HG03469 (cell line): ENCODE measurements around the gene VDAC1.
"Not testable (repeated sequence)": the region's sequence is repeated elsewhere in the genome, so short reads cannot be mapped to it uniquely, and the experiment has no call there.

Experiments used
- ATAC-seq: cut with Tn5 transposase; IDR thresholded peaks from one replicate; pipeline ENCODE4 v1.9.1; 2021; ENCODE audit warnings: mild to moderate bottlenecking, moderate library complexity, moderate number of reproducible peaks; ENCODE audit not compliant: unreplicated experiment

Gene VDAC1

DNA sequence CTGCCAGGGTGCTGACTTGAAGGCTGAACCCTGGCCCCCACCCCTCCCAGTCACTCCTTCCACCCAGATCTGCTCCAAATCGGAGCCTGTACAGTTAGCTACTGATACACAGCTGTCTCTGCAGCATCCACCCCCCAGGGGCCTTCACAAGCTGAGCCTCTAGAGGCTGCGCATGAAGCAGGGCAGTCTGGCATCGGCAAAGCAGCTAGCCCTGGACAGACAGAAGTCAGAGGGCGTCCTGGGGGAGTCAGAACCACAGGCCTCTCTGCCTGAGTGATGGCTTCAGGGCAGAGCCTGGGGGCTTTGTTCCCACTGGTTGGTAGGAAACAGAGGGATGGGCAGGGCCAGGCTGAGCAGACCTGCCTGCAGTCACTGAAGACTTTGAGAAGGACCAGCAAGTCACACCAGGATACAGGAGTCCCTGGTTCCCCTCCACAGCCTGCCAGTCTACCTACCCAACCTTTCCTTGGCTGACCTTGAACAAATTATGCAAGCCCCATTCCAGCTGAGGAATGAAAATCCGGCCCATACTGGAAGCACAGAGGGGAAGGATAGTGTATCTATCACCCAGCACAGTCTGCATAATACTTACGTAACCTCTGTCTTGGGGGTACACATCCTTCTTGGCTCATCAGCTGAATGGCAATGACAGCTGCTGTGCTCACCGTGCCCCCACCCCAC lies 8.8 kb downstream of the VDAC1 start:
- no peak for ATAC-seq

- ATAC-seq, result no peak
Observed at GRCh38 chr5:133995341-133995740, 9.4 kb downstream of the VDAC1 start.

DNA sequence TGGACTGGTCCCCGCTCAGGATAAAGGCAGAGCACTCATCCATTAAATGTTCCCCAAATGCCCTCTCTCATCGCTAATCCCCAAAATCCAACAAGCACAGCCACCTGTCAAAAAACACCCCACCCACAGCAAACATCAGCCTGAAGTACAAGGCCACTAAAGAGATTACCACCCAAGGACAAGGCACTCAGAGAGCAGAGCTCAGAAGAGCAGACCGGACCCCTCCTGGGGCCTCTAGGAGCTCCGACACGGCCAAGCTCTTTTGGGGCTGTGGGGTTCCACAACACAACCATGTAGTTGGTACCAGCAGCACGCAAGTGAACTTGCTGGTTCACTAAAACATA lies 9.8 kb downstream of the VDAC1 start:
- no peak for ATAC-seq

DNA sequence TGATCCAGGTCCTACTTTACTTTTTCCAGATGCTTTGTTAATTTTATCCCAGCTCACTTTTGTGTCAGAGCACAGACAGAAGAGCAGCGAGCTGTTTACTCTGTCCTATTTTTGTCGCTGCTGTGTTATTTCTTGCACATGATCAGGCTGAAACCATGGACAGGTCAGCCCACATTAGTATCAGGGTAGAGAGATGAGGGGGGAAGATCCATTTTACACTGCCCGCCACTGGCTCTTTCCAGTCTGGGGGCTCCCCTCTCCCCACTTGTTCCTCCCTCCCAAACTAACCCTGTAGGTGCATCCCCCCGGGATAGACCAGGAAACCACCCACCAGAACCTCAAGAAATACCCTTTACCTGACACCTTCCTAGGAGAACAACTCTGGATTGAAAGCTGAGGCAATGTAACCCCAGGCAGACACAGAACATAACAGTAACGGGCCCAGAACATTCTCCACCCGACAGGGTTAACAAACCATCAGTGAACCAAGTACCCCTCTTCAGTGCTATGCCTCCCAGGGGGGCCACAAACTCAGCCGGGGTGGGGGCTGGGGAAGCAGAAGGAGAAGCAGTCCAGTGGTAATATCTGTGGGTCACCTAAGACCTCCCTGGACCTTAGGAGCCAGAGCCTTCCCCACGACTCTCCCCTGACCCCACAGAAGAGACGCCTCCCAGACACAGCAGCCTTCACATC lies 10.3 kb downstream of the VDAC1 start:
- no peak for ATAC-seq

DNA sequence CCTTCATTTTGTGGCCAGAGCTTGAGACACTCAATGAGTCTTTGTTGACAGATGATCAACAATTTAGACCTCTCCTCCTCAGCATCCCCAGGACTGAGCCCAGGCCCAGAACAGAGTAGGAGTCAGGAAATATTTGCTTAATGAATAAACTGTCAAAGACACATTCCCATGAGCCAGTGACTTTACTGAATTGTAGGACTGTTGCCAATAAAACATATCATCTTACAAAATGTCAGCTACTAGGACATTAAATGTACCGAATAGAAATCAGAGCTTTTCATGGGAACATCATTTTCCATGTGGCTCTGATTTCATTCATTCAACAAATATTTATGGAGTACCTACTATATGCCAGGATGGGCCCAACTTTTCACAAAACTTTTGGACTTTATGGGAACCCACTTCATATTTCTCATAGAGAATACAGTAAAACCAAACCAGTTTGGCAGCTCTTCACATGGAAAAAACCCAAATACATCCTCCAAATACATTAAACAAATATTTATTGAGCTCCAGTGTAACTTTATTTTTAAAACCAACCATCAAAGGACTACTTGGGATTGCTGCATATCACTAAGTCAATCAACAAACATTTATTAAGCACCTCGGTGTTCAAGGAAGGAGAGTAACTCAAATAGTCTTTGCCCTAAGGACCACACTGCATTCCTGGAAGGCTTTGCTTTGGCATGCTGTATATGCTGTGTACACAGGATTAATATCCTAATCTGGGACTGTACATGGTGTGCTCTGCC lies 11.4 kb downstream of the VDAC1 start:
- ATAC-seq, result no peak

GRCh38 chr5:133992429-133993155 lies 12.2 kb downstream of the VDAC1 start:
- no peak for ATAC-seq

- ATAC-seq, result no peak
Observed at GRCh38 chr5:133991171-133991910, 13.4 kb downstream of the VDAC1 start.

GRCh38 chr5:133990396-133990795 lies 14.4 kb downstream of the VDAC1 start:
- no peak for ATAC-seq

DNA sequence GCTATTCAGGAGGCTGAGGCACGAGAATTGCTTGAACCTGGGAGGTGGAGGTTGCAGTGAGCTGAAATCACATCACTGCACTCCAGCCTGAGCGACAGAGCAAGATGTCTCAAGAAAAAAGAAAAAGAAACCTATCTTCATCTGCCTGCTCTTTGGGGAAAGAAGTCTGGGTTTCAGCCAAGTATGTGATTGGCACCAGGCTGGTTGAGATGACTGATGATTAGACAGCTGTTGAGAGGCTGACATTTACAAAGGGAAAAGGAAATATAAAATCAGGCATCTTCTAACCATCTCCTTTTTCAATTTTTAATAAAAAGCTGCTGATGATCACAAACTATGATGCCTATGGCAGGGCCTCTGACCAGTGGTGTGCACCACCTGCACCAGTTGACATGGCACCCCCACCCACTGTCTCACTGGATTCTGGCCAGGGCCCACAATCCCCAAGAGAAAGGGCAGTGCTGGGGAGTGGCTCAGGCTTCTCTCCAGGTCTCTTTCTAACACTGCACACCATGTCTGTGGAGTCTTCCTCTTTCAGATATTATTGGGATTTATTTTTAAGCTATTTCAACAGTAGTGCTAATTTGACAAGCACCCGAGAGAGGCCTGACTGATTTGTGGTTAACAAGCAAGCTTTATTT lies 19.1 kb downstream of the VDAC1 start:
- ATAC-seq, result no peak

GRCh38 chr5:133983674-133984073 lies 21.1 kb downstream of the VDAC1 start:
- ATAC-seq, result no peak

DNA sequence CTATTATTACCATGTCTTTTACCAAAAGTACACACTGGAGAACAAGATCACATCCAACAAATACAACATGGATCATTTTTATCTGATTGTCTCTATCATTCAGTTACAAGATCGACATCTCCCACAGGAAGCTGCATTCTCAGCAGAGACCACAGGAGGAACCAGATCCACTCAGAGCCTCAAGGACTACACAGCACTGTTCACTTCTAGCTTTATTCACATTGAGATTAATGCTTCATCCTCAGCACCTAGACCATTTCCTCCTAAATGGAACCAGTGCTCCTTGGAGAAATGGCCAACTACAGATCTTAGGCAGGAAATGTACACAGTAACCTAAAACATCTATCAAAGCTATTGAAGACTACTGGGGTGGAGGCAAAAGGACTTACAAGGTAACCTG lies 23.1 kb downstream of the VDAC1 start:
- no peak for ATAC-seq

DNA sequence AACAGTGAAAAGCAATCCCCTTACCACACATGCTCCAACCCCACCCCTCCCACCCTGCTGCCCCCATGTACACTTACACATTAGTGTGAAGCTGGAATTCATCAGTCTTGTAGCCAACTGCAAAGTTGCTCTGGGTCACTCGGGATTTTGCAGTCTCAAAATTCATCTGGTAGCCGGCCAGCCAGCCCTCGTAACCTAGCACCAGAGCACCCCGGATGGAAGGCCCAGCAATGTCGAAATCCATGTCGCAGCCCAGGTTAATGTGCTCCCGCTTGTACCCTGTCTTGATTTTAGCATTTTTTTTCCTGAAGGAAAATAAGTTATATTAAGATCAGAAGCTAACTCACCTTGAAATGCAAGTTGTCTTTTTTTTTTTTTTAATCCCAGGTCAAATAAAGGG lies 24.1 kb downstream of the VDAC1 start:
- ATAC-seq, result no peak

DNA sequence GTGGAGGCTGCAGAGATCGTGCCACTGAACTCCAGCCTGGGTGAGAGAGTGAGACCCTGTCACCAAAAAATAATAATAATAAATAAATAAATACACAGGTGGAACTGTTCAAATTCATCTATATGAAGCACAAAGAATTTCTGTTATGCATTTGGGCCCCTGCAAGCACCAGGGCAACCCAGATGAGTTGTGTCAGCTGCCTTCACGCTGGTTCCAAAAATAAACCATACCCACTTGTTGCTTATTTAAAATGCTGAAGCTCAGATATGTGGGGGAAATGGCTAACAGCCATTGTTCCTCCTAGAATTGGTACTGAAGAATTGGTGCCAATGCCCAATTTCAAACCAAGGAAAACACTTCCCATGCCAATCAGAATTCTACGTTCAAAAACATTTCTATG lies 25.8 kb downstream of the VDAC1 start:
- no peak for ATAC-seq

- ATAC-seq, result no peak
Observed at GRCh38 chr5:133977858-133978257, 26.9 kb downstream of the VDAC1 start.

GRCh38 chr5:133977161-133977787 lies 27.5 kb downstream of the VDAC1 start:
- no peak for ATAC-seq

GRCh38 chr5:133975546-133975945 lies 29.2 kb downstream of the VDAC1 start:
- ATAC-seq, result not testable (repeated sequence)

GRCh38 chr5:133974142-133974541 lies 30.6 kb downstream of the VDAC1 start:
- ATAC-seq, result no peak

DNA sequence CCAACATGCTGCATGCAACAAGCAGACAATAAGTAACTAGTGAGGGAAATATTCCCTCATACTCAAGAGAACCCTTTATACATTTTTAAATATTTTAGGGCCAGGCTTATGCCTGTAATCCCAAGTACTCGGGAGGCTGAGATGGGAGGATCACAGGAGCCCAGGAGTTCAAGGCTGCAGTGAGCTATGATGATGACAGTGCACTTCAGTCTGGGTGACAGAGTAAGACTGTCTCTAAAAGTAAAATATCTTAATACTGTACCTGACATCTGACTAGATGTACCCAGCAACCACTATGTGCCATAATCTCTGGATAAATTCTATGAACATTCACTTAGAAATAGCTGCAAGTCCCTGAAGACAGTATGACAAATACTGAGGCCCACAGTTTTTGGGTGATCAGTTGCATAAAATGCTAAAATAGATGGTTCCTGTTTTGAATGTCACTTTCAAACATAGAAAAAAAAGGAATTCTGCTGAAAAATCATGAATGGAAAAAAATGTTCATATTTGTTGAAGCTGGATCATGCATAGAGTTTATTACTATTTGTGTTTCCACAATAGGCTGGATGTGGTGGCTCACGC lies 34.4 kb downstream of the VDAC1 start:
- ATAC-seq, result no peak

- ATAC-seq, result no peak
Observed at GRCh38 chr5:133969654-133970324, 35.0 kb downstream of the VDAC1 start.
